Fibroblast of lung (primary cell): ENCODE measurements around the gene ACOT7. TPM values are rescaled to one million over a fixed set of nuclear protein-coding genes. Genes with fewer than 3 reads are reported as not detected.

Experiments
- DNase-seq, 2 donors: peaks; one replicate each; pipeline versions ENCODE4 v3.0.0 to v3.0.0-alpha.2; 2010; ENCODE audit warnings: low read depth in 2 of 2
- H2AFZ ChIP-seq: 2 replicates; pipeline ENCODE4 v1.5.1; 2012; ENCODE audit warnings: low read length, control low read depth, inconsistent platforms
- H3K27ac ChIP-seq: 2 replicates; pipeline ENCODE4 v1.5.1; 2011; ENCODE audit warnings: low read length, control low read depth; ENCODE audit not compliant: insufficient read depth
- H3K27me3 ChIP-seq: 2 replicates; pipeline ENCODE4 v1.5.1; 2011; ENCODE audit warnings: mild to moderate bottlenecking, low read length; ENCODE audit not compliant: control insufficient read depth, insufficient read depth
- H3K36me3 ChIP-seq: 2 replicates; pipeline ENCODE4 v1.5.1; 2011; ENCODE audit warnings: low read length; ENCODE audit not compliant: control insufficient read depth, insufficient read depth
- H3K4me1 ChIP-seq: 2 replicates; pipeline ENCODE4 v1.5.1; 2011; ENCODE audit warnings: low read length; ENCODE audit not compliant: control insufficient read depth, insufficient read depth; ENCODE audit errors: extremely low read depth
- H3K4me2 ChIP-seq: 2 replicates; pipeline ENCODE4 v1.5.1; 2011; ENCODE audit warnings: low read length, control low read depth; ENCODE audit not compliant: insufficient read depth; ENCODE audit errors: extremely low read depth
- H3K4me3 ChIP-seq, 4 experiments: fragments of 200-600 bp in 1 of 4; sonication (generic) in 1 of 4; replicated peaks in 1 of 4; 2 replicates each; pipeline ENCODE4 v1.5.1; 2011 to 2016; ENCODE audit warnings: low read length in 4 of 4, low read depth in 3 of 4, mild to moderate bottlenecking in 3 of 4, control low read depth in 2 of 4, inconsistent platforms in 1 of 4, mixed read lengths in 1 of 4; ENCODE audit not compliant: insufficient read depth in 1 of 4; ENCODE audit errors: control extremely low read depth in 1 of 4
- H3K79me2 ChIP-seq: 2 replicates; pipeline ENCODE4 v1.5.1; 2012; ENCODE audit warnings: mild to moderate bottlenecking, low read length, inconsistent platforms; ENCODE audit not compliant: control insufficient read depth, insufficient read depth
- H3K9ac ChIP-seq: 2 replicates; pipeline ENCODE4 v1.5.1; 2011; ENCODE audit warnings: mild to moderate bottlenecking, low read length, control low read depth; ENCODE audit not compliant: insufficient read depth
- H3K9me3 ChIP-seq: 2 replicates; pipeline ENCODE4 v1.5.1; 2012; ENCODE audit warnings: low read depth, low read length; ENCODE audit not compliant: control insufficient read depth, insufficient read depth
- H4K20me1 ChIP-seq: 2 replicates; pipeline ENCODE4 v1.5.1; 2011; ENCODE audit warnings: low read length; ENCODE audit not compliant: control insufficient read depth, insufficient read depth; ENCODE audit errors: extremely low read depth
- CTCF ChIP-seq, 2 donors: IDR thresholded peaks in 1 of 2; conservative IDR thresholded peaks in 1 of 2; 1 replicate in 1 of 2; 2 replicates in 1 of 2; pipeline ENCODE4 v1.5.1; 2011 to 2012; ENCODE audit warnings: low read length in 2 of 2, control low read depth in 1 of 2, inconsistent platforms in 1 of 2, low read depth in 1 of 2, mild to moderate bottlenecking in 1 of 2
- EZH2 ChIP-seq: IDR thresholded peaks from 2 replicates; pipeline ENCODE4 v1.5.1; 2012; ENCODE audit warnings: low read length, control low read depth, mild to moderate bottlenecking; ENCODE audit errors: missing control alignments
- polyA plus RNA-seq, 2 donors: library from polyadenylated mRNA; depleted of rRNA in 1 of 2; stranded (reverse) in 1 of 2; unstranded in 1 of 2; fragments of >200 nt; gene quantifications; 2 replicates each; pipeline ENCODE4 v1.2.1, GENCODE V29; 2011 to 2012; ENCODE audit warnings: missing spikeins in 1 of 2
- total RNA-seq: library from RNA; depleted of rRNA; stranded (reverse); fragments of >200 nt; gene quantifications from 2 replicates; pipeline ENCODE4 v1.2.1, GENCODE V29; 2014

Gene ACOT7
- total and polyA plus RNA-seq, 2 donors (not counting 1 experiment from before 2014, with no cell fraction given), result 50.7 to 58.0 TPM

GRCh38 chr1:6274102-6274501 is 119.5 kb downstream of the ACOT7 start:
- TF ChIP-seq CTCF (conservative IDR thresholded peaks at IDR 0.05 in 1 of 2, IDR thresholded peaks at IDR 0.05 in 1 of 2; ENCODE audit: low read depth in 1 of 2, low read length in 2 of 2), result no peak
- TF ChIP-seq EZH2, result no peak
- no peak overlapping the region for H3K4me3 ChIP-seq
- no peaks in the 10 kb centered on the region for H4K20me1 ChIP-seq
- H3K4me1 ChIP-seq, result peaks cover 23% of the 10 kb centered on the region
- H3K36me3 ChIP-seq, result peaks cover 2% of the 10 kb centered on the region
- no peak overlapping the region for H3K9ac ChIP-seq
- H2AFZ ChIP-seq, result no peak overlapping the region
- no peak overlapping the region for H3K27ac ChIP-seq
- DNase-seq, result no peak
- no peak overlapping the region for H3K4me2 ChIP-seq
- no peaks in the 10 kb centered on the region for H3K9me3 ChIP-seq
- no peaks in the 10 kb centered on the region for H3K27me3 ChIP-seq
- no peaks in the 10 kb centered on the region for H3K79me2 ChIP-seq

GRCh38 chr1:6273380-6273891 is 120.1 kb downstream of the ACOT7 start:
- no peak overlapping the region for H3K4me2 ChIP-seq
- H2AFZ ChIP-seq, result no peak overlapping the region
- H3K27me3 ChIP-seq, result no peaks in the 10 kb centered on the region
- H3K9ac ChIP-seq, result no peak overlapping the region
- peaks cover 2% of the 10 kb centered on the region for H3K36me3 ChIP-seq
- TF ChIP-seq CTCF (conservative IDR thresholded peaks at IDR 0.05 in 1 of 2, IDR thresholded peaks at IDR 0.05 in 1 of 2; ENCODE audit: low read depth in 1 of 2, low read length in 2 of 2) (no peak), EZH2 (no peak)
- H3K27ac ChIP-seq, result no peak overlapping the region
- no peaks in the 10 kb centered on the region for H3K9me3 ChIP-seq
- H3K4me1 ChIP-seq, result peaks cover 23% of the 10 kb centered on the region
- DNase-seq, result peak; percentile 66 to 83
- H4K20me1 ChIP-seq, result no peaks in the 10 kb centered on the region
- H3K4me3 ChIP-seq, result no peak overlapping the region
- H3K79me2 ChIP-seq, result no peaks in the 10 kb centered on the region

GRCh38 chr1:6272868-6273267 is 120.7 kb downstream of the ACOT7 start:
- no peak overlapping the region for H2AFZ ChIP-seq
- TF ChIP-seq EZH2 (no peak), CTCF (conservative IDR thresholded peaks at IDR 0.05 in 1 of 2, IDR thresholded peaks at IDR 0.05 in 1 of 2; ENCODE audit: low read depth in 1 of 2, low read length in 2 of 2) (no peak)
- no peak overlapping the region for H3K4me3 ChIP-seq
- H3K36me3 ChIP-seq, result peaks cover 2% of the 10 kb centered on the region
- no peak for DNase-seq
- no peaks in the 10 kb centered on the region for H3K79me2 ChIP-seq
- H3K27me3 ChIP-seq, result no peaks in the 10 kb centered on the region
- H3K4me2 ChIP-seq, result no peak overlapping the region
- H3K27ac ChIP-seq, result no peak overlapping the region
- H3K9ac ChIP-seq, result no peak overlapping the region
- no peaks in the 10 kb centered on the region for H3K9me3 ChIP-seq
- H3K4me1 ChIP-seq, result peaks cover 23% of the 10 kb centered on the region
- H4K20me1 ChIP-seq, result no peaks in the 10 kb centered on the region
